ENCODE results near the gene BORCS8.

GRCh38 chr19:19149435-19149834, 42.5 kb downstream of the BORCS8 start:
- TF ChIP-seq ZFP36L2 (CRISPR knock-in tag; IDR thresholded peaks at IDR 0.05) = no peak
- no peak for TF ChIP-seq HDAC6 (IDR thresholded peaks at IDR 0.05; ENCODE audit: low read depth, low read length)
- no peak for TF ChIP-seq SCMH1 (CRISPR knock-in tag; IDR thresholded peaks at IDR 0.05; ENCODE audit: borderline replicate concordance)
- TF ChIP-seq SP1 (IDR thresholded peaks at IDR 0.05) = no peak
- no peak for TF ChIP-seq SP1 (CRISPR knock-in tag; IDR thresholded peaks at IDR 0.05)
- TF ChIP-seq SIX4 (CRISPR knock-in tag; IDR thresholded peaks at IDR 0.05) = no peak
- TF ChIP-seq AGO2 (optimal IDR thresholded peaks at IDR 0.05; ENCODE audit: low read depth, low read length) = no peak
- no peak for TF ChIP-seq PBX3 (CRISPR knock-in tag; IDR thresholded peaks at IDR 0.05; ENCODE audit: borderline replicate concordance)
- TF ChIP-seq, protein P1, sequence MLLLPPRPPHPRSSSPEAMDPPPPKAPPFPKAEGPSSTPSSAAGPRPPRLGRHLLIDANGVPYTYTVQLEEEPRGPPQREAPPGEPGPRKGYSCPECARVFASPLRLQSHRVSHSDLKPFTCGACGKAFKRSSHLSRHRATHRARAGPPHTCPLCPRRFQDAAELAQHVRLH (CRISPR knock-in tag; IDR thresholded peaks at IDR 0.05; ENCODE audit: borderline replicate concordance, low read depth) = no peak
- TF ChIP-seq, protein P2, sequence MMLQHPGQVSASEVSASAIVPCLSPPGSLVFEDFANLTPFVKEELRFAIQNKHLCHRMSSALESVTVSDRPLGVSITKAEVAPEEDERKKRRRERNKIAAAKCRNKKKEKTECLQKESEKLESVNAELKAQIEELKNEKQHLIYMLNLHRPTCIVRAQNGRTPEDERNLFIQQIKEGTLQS (CRISPR knock-in tag; IDR thresholded peaks at IDR 0.05) = no peak
